ENCODE data around the gene RNF112.

Gene RNF112

GRCh38 chr17:19410875-19411620 is at the start of gene RNF112:
Gene RNF112, plus strand, starts transcription at chr17:19411232. Its CDS starts 177 bp downstream, at chr17:19411409.
- no peak for DNase-seq (ENCODE audit: low spot score)

DNA sequence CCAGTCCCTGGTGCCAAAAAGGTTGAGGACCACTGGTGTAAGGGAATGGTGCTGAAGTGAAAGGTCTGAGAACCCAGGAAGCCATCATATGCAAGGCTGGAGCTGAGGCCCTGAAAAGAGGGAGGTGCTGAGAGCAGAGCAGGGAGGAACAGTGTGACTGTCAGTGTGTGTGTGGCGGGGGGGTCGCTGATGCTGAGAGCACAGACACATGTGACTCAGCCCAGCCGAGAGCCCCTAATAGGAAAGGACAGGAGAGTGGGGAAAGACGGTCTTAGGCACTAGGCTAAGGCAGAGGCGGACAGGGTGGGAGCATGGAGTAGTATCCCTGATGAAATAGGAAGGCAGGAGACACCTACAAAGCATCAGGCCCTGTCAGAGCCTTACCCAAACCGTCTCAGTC is 49.7 kb upstream of the RNF112 start:
- DNase-seq (ENCODE audit: low spot score) = no peak

GRCh38 chr17:19361944-19362276 is 49.1 kb upstream of the RNF112 start:
- no peak for DNase-seq (ENCODE audit: low spot score)

GRCh38 chr17:19362277-19363113 is 48.5 kb upstream of the RNF112 start, which contains the start of gene B9D1:
Gene B9D1, minus strand, starts transcription at chr17:19362723. Its CDS starts 154 bp downstream, at chr17:19362569.
- DNase-seq (ENCODE audit: low spot score) = peak; percentile 95

- DNase-seq (ENCODE audit: low spot score) = no peak
Measured at GRCh38 chr17:19363114-19363438, 48.0 kb upstream of the RNF112 start.

DNA sequence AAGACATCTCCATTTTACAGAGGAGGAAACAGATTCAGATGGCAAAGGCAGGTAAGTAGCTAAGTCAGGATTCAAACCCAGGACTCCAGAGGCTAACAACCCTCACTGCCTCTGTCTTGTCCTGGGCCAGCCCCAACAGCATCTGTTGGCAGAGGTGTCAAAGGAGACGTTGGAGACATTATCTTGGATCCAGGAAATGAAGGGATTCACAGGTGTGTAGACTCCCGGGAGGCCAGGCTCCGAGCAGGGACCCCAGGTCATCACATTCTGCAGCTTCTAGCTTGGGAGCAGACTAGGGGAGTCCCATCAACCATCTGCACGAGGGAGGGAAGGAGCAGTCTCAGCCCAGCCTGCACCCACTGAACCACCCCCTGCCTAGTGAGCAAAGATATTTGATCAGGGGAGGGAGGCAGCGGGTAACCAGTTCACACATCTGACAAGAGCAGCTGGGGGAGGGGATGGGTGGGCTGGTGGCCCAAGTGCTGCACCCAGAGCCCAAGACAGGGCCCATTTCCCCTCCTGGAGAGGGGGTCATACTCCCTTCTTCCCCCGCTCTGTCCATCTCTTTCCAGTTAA is 47.5 kb upstream of the RNF112 start:
- DNase-seq (ENCODE audit: low spot score) = no peak

DNA sequence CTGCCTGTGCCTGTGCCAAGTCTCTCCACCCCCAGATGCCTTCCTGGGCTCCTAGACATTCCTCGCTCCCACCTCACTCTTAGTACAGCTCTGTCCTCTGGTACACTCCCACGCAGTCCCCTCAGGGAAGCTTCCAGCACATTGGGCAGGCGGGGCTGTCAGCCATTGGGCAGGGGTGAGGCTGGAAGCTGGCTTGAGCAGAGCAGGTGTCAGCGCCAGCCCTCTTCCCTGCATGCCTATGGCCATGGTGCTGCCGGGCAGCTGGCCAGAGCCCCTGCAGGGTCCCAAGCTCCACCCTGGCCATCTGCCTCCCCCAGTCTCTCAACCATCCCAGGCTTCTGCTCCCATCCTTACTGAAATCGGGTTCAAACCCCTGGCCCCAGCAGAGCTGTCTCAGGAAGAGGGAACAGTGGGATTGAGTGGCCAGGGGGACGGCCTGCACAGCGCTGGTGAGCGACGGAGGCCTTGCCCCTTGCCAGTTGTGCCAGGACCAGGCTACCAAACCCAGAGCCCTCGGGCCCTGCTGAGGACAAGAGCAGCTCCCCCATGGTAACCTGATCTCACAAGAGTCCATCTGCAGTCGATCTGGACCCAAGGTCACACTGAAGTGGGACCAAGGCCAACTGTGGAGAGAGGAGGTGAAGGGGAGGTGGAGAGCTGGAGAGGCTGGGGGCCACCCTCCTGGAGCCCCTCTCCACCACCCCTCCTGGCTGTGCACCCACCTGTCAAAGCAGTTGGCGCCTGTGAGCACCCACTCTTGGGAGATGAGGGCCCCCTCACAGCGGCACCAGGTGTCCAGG is 46.1 kb upstream of the RNF112 start:
- no peak for DNase-seq (ENCODE audit: low spot score)

- no peak for DNase-seq (ENCODE audit: low spot score)
Measured at GRCh38 chr17:19365499-19365817, 45.6 kb upstream of the RNF112 start.

DNA sequence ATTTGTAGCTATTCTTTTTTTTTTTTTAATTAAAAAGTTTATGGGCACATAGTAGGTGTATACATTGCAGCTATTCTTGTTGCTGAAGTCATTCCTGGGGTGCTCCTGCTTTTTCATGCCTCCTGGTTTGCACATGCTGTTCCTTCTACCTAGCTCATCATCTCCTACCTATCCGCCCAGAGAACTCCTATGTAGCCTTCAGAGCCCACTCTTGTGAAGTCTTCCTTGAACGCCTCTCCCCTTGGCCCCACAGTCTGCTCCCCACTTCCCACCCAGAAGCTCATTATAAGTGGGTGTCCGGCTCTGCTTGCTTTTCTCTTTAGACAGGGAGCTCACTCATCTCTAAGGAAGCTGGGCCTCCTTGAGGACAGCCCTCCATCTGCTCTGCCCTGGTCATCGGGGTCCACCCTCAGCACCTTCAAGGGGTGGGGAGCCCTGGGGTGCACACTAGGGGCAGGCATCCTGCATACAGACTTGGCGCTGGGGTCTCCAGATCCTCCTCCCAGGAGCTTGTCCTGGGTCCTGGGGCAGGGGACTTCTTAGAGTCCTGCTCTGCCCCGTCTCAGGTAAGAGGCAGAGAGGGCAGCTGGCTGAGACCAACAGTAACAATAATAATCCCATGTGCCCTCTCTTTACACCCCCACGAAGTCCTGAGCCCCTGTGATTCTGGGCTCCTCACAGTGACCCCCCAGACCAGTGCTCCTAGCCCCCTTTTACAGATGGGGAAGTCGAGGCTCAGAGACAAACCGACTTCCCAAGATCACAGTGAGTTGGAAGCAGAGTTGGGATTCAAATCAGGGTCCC is 45.0 kb upstream of the RNF112 start:
- DNase-seq (ENCODE audit: low spot score) = no peak

DNA sequence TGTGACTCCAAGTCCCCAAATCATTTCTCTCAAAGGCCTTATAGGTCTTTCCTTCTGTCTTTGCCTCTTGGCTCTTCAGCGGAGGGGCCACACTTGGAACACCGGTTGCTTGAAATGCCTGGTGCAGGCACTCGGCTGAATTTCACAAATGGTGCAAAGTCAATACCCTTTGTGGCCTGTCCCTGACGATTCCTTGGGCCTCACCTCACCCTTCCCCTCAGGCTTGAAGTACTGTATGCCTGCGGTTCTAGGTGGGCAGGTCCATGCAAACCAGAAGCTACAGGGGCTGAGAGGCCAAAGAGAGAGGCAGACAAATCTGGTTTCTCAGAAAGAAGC is 44.4 kb upstream of the RNF112 start:
- no peak for DNase-seq (ENCODE audit: low spot score)

- DNase-seq (ENCODE audit: low spot score) = no peak
Measured at GRCh38 chr17:19368229-19368628, 42.8 kb upstream of the RNF112 start.

DNA sequence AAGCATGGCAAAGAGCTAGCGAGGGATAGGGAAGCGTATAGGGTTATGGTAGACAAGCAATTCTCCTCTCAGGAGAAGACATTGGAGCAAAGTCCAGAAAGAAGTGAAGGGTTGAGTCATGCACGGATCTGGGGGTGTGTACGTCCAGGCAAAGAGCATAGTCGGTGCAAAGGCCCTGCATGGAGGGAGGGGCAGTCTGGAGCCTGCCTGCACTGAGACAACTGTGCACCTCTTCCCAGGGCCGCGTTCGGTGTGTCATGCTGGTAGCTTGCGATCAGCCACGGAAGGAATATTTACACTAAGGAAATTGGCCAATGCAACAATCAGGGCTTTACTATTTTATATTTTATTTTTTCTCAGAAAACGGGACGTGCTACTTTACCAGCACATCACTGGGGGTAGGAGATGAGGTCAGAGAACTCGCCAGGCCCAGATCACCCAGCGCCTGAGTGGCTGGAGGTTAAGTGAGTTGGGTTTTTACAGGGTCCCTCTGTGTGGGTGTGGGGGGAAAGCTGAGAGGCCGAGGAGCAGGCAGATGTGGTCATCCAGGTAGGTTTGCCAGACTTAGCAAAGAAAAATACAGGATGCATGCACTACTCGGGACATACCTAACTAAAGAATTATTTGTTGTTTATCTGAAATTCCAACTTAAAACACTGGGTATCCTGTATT is 41.8 kb upstream of the RNF112 start:
- no peak for DNase-seq (ENCODE audit: low spot score)

- DNase-seq (ENCODE audit: low spot score) = peak; percentile 59
Measured at GRCh38 chr17:19369846-19370492, 41.1 kb upstream of the RNF112 start.

DNA sequence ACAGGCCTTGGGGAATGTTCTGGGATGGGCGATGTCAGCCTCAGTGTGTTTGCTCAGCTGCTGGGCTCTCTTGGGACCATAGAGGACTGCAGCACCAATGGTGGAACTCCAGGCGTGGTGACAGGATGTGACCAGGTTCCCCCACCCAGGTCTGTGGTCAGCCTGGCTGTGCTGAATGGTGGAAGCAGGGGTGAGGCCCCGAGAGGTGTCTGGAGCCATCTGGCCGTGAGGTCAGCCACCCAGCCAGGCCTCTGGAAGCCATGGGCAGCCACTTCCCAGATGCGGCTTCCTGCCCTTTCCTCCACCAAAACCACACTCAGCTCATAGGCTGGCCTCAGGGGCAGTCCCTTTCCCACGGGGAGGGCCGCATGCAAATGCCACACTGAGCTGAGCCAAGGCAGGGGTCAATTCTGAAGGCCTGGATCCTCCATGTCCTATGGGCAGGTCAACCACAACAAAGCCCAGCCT is 40.5 kb upstream of the RNF112 start:
- DNase-seq (ENCODE audit: low spot score) = peak; percentile 14

GRCh38 chr17:19371259-19372010 is 39.6 kb upstream of the RNF112 start:
- DNase-seq (ENCODE audit: low spot score) = peak; percentile 12

GRCh38 chr17:19372011-19372370 is 39.0 kb upstream of the RNF112 start:
- no peak for DNase-seq (ENCODE audit: low spot score)

DNA sequence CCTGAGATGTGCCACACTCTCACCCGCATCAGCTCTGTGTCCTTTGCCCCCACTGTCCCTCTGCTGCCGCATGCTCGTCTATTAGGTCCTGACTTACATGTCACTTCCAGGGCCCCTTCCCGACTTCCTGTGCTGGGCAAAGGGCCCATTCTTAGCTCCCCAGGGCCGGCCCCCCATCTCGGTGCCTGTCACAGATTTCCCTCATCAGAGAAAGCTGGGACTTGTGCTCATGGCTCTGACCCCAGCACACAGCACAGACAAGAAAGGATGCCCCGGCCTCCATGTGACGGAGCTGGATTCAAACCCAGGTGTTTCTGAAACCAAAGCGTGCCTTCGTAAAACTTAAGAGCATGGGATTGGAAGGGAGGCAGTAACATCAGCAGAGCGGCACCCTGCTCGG is 38.6 kb upstream of the RNF112 start:
- DNase-seq (ENCODE audit: low spot score) = no peak

DNA sequence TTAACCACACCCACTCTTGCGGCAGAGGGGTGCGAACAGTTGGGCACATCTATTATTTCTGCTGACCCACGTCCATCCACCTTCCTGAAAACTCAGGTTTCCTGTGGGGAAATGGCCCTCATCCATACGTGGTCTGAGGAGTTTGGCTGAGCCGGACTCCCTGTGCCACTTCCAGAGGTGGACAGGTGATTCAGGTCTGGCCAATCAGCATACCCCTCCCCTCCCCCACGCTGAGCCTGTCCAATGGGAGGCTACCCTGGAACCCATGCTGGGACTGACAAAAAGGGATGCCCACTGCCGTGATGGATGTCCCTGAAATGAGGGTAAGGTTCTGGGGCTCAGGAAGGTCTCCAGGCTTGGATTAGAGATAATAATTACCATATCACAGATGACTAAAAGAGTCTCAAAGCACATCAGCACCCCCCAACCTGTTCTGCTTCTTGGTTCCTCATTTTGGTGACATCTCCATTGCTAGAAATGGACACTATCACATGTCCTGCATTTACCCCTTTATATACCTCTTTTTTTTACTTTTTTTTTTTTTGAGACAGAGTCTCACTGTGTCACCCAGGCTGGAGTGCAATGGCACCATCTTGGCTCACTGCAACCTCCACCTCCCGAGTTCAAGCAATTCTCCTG is 38.0 kb upstream of the RNF112 start:
- no peak for DNase-seq (ENCODE audit: low spot score)

DNA sequence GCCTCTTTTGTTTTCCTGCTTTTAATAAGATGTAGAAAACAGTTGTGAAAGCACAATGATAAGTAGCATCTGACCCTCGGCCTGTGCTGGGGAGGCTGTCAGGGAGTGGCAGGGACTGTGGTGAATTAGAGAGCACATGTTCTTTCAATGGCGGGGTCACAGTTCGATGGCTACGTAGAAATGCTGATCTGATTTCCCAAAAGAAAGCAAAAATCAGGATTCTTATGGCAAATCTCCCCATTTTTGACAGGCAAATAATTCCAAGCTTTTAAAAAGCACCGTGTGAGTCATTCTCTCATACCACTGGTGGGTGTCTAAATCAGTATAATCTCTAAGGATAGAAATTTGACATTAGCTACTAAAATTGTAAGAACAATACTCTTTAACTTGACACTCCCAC is 36.9 kb upstream of the RNF112 start:
- DNase-seq (ENCODE audit: low spot score) = no peak
